Loucy (cell line): ENCODE data around the gene TTLL3.

ENCODE experiments used
- CTCF ChIP-seq: fragments of 200-600 bp; sonication (generic); conservative IDR thresholded peaks from 2 replicates; pipeline ENCODE4 v1.5.1; 2014; ENCODE audit warnings: mild to moderate bottlenecking, antibody characterized with exemption, low read length
- EZH2phosphoT487 ChIP-seq: fragments of 200-600 bp; IDR thresholded peaks from 2 replicates; pipeline ENCODE4 v1.6.1; 2018; ENCODE audit warnings: antibody characterized with exemption, mild to moderate bottlenecking, moderate library complexity, borderline replicate concordance

- no peak for TF ChIP-seq CTCF
- no peak for TF ChIP-seq EZH2phosphoT487
Observed at GRCh38 chr3:9881441-9881840, 71.4 kb downstream of the TTLL3 start.
